GM19468 (cell line): ENCODE measurements around the gene SHH.

Experiments
- ATAC-seq: cut with Tn5 transposase; IDR thresholded peaks from one replicate; pipeline ENCODE4 v1.9.1; 2021; ENCODE audit warnings: mild to moderate bottlenecking, moderate library complexity, moderate number of reproducible peaks; ENCODE audit not compliant: unreplicated experiment; ENCODE audit errors: extremely low read depth

The SHH gene

GRCh38 chr7:155811895-155812761 lies at the start of gene SHH:
SHH (minus strand) TSS chr7:155812463; CDS start chr7:155812122, 341 bp downstream.
- ATAC-seq: no peak

- ATAC-seq: no peak
Measured at GRCh38 chr7:155861480-155861868, 49.2 kb upstream of the SHH start.

GRCh38 chr7:155860840-155861479 lies 48.7 kb upstream of the SHH start:
- ATAC-seq: no peak

- ATAC-seq: no peak
Measured at GRCh38 chr7:155860461-155860839, 48.2 kb upstream of the SHH start.

- no peak for ATAC-seq
Measured at GRCh38 chr7:155858521-155859061, 46.3 kb upstream of the SHH start.

DNA sequence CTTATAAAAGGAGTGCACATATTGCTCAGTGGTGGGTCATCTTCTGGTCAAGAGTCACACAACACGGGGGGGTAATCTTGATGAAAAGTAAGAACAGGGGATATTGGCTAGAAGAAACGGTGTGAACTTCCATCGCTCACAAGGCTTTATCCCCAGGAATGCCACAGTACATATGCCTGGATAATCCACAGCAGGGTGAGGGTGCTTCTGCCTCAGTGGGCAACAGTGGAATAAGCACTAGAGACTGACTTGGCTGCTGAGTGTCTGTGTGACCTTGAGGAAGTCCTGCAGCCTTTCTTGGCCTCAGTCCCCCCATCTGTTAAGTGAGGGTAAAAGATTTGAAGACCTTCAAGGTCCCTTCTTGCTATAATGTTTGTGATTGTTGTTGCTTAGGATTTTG lies 44.9 kb upstream of the SHH start:
- ATAC-seq: no peak

- ATAC-seq: no peak
Measured at GRCh38 chr7:155856656-155857055, 44.4 kb upstream of the SHH start.

DNA sequence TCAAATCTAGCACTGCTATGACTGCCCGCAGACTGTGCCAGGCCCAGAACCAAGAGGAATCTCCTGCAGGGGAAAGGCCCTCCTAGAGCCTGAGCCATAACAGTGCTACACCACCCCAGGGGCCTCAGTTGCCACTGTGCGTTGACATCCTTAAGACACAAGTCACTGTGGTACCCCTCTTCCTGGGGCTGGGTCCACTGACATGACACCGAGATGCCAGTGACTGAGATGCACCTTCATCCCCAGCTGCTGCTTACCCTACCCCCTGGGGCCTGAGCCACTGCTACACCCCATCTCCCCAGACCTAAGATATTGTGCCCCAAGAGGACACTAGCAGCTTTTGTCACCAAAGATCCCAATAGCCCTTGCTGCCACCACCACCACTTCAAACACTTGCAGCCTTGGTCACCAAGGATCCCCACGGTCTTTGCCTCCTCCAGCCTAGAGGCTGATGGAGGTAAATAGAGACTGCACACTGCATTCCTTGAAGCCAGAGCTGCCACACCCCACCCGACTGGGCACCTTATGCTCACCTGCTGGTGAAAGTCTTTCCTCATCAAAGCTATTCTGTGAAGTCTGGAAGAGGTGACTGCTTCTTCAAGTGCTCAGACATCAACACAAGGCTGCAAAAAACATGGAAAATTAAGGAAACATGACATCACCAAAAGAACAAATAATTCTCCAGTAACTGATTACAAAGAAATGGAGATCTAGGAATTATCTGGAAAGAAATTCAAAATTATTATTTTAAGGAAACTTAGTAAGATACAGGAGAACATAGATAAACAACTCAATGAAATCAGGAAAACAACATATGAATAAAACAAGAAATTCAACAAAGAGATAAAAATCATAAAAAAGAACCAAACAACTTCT lies 40.4 kb upstream of the SHH start:
- no peak for ATAC-seq

- no peak for ATAC-seq
Measured at GRCh38 chr7:155851892-155852291, 39.6 kb upstream of the SHH start.

GRCh38 chr7:155850766-155851678 lies 38.8 kb upstream of the SHH start:
- no peak for ATAC-seq

DNA sequence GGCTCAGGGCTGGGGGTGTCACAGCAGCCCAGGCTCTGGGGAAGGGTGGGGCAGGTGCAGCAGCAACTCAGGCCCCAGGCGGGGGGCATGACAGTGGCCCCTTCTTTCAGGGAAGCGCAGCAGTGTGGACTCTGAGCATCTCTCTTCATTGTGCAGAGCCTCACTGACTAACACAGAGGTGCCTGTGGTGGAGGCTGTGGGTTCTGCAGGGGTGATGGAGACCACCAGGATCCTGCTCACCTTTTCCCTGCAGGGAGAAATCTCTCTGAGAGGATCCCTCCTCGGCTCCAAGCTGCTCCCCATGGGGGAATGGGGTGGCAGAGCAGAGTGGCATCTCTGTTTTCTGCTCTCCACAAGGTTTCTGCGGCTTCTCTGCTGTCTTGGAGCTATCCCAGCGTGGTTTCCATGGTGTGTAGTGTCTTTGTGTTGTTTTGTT lies 37.8 kb upstream of the SHH start:
- ATAC-seq: no peak

DNA sequence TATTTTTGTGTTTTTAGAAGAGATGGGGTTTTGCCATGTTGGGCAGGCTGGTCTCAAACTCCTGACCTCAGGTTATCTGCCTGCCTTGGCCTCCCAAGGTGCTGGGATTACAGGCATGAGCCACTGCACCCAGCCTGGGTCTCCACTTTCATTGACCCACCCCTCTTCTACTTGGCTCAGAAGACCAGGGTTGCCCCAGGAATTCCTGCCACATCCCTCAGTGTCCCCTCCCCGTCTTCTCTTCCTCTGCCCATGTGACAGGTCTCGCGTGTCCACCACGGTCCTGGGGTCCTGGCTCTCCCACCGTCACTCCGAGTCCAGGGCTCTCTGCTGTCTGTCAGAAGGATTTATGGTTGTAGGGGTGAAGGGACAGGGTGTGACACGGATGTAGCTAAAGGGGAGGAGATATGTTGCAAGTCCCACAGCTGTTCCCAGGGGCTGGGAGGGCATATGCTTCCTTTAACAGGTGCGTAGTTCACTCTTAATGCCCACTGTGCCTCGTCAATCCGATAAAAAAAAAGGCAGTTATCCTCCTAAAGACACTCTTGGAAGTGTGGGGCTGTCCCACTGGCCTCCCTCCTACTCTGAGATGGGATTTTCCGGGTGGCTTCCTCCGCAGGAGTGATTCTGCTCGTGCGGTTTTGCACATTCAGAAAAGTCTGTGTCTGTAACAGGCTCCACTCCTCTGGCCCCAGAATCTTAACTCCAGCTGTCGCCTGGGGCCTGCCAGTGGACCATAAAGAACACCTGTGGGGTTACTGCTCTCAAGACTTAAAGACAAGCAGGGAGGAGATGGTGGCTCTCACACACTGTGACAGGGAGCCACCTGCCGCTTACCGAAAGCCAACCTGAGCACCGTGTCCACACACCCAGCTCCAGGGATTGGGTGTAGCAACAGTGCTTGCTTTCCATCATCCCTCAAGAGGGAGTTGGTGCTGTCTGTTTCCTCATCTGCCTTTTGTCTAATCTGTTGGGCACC lies 36.7 kb upstream of the SHH start:
- no peak for ATAC-seq

- ATAC-seq: no peak
Measured at GRCh38 chr7:155847821-155848435, 35.7 kb upstream of the SHH start.

DNA sequence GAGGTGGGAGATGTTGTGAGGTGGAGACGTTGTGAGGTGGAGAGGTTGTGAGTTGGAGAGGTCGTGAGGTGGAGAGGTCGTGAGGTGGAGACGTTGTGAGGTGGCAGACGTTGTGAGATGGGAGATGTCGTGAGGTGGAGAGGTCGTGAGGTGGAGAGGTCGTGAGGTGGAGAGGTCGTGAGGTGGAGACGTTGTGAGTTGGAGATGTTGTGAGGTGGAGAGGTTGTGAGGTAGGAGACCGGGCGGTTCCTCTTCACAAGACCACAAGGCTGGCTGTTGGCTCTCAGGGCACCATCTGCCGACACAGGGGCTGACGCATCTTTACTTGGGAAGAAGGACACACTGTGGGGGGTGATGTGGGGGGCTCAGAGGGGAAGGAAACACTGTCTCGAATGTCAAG lies 34.7 kb upstream of the SHH start:
- ATAC-seq: no peak

GRCh38 chr7:155846156-155846555 lies 33.9 kb upstream of the SHH start:
- ATAC-seq: no peak

GRCh38 chr7:155845226-155845625 lies 33.0 kb upstream of the SHH start:
- ATAC-seq: no peak

GRCh38 chr7:155844526-155844925 lies 32.3 kb upstream of the SHH start:
- no peak for ATAC-seq

GRCh38 chr7:155844019-155844453 lies 31.8 kb upstream of the SHH start:
- no peak for ATAC-seq
